Measurements from ENCODE around the gene SIPA1L2. TPM values are rescaled to one million over a fixed set of nuclear protein-coding genes. Genes with fewer than 3 reads are reported as not detected.

SIPA1L2 gene
- total RNA-seq, 4 donors from 2014 or later: 2.4 to 25.1 (median 7.0) TPM

DNA sequence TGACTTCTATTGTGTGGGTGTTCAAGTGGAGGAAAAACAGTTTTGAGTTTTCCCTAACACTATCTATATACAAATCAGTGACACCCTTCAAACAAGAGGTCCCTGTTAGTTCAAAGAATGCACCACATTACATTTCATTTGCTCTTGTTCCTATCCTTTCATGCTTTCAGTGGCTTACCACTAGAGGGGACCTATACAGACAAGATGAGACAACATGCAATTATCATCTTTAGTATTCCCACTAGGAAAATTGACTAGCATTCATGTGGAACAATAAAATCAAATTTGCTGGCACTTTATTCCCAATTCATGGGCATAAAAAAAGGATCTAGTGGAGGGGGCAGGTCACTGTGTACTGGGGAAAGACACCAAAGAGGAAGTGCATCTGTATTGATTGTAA, 13.3 kb upstream of the SIPA1L2 start:
- intact Hi-C loops (cut with DNase I; ENCODE audit: low total_unique reads): no loop called here
- no peaks in the 10 kb centered on the region for H3K36me3 ChIP-seq
- TF ChIP-seq, protein P1, sequence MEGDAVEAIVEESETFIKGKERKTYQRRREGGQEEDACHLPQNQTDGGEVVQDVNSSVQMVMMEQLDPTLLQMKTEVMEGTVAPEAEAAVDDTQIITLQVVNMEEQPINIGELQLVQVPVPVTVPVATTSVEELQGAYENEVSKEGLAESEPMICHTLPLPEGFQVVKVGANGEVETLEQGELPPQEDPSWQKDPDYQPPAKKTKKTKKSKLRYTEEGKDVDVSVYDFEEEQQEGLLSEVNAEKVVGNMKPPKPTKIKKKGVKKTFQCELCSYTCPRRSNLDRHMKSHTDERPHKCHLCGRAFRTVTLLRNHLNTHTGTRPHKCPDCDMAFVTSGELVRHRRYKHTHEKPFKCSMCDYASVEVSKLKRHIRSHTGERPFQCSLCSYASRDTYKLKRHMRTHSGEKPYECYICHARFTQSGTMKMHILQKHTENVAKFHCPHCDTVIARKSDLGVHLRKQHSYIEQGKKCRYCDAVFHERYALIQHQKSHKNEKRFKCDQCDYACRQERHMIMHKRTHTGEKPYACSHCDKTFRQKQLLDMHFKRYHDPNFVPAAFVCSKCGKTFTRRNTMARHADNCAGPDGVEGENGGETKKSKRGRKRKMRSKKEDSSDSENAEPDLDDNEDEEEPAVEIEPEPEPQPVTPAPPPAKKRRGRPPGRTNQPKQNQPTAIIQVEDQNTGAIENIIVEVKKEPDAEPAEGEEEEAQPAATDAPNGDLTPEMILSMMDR (IDR thresholded peaks at IDR 0.05): no peak
- no peak for TF ChIP-seq POLR2A (IDR thresholded peaks at IDR 0.05)
- H3K27ac ChIP-seq: no peak overlapping the region
- H3K4me1 ChIP-seq: no peaks in the 10 kb centered on the region
- no peak for DNase-seq
- H3K27me3 ChIP-seq: no peaks in the 10 kb centered on the region
- no peak overlapping the region for H3K4me3 ChIP-seq
- no peaks in the 10 kb centered on the region for H3K9me3 ChIP-seq

DNA sequence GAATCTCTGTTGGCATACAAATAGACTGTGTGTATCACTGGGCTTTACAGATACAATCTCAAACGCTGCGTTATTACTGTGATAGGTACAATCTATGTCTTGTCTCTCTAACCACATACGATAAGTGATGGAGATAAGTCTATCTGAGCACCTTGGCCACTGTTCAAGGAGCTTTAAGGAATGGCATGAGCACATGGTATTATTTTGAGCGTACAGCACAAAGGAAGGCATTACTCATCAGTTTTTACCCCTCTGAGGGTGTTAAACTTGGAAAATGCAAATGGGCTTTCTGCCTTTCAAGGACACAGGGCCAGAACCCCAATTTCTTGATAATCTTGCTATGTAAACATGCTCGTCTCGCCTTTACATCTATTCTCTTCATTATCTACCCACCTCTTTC, 11.6 kb upstream of the SIPA1L2 start:
- no peak overlapping the region for H3K27ac ChIP-seq
- no peaks in the 10 kb centered on the region for H3K27me3 ChIP-seq
- no peaks in the 10 kb centered on the region for H3K9me3 ChIP-seq
- no peak for DNase-seq
- H3K36me3 ChIP-seq: no peaks in the 10 kb centered on the region
- no peak for TF ChIP-seq POLR2A (IDR thresholded peaks at IDR 0.05)
- TF ChIP-seq, protein P1 (IDR thresholded peaks at IDR 0.05): no peak
- intact Hi-C loops (cut with DNase I; ENCODE audit: low total_unique reads): no loop called here
- H3K4me1 ChIP-seq: no peaks in the 10 kb centered on the region
- no peak overlapping the region for H3K4me3 ChIP-seq

DNA sequence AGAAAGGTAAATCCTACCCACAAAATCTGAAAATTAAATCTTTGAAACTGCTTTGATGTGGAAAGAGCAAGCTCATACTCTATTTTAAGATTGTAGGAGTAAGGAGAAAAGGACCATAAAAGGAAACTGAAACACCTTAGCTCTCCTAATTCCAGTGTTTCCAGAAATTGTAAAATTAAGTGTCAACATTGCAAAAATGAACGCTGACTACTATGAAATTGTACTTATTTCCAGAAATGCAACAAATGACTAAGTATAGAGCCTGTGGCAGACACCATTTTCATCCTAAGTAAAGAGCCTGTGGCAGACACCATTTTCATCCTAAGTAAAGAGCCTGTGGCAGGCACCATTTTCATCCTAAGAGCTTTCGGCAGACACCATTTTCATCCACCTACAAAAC, 6.9 kb upstream of the SIPA1L2 start:
- H3K27me3 ChIP-seq: no peaks in the 10 kb centered on the region
- no peak overlapping the region for H3K27ac ChIP-seq
- no peak for DNase-seq
- H3K9me3 ChIP-seq: no peaks in the 10 kb centered on the region
- TF ChIP-seq, protein P1 (IDR thresholded peaks at IDR 0.05): no peak
- TF ChIP-seq POLR2A (IDR thresholded peaks at IDR 0.05): no peak
- intact Hi-C loops (cut with DNase I; ENCODE audit: low total_unique reads): loop anchor here (10.0 kb wide), 1 partner anchor 318 kb away; the partner anchor contains the start of gene NTPCR
- no peak overlapping the region for H3K4me3 ChIP-seq
- no peaks in the 10 kb centered on the region for H3K4me1 ChIP-seq
- no peaks in the 10 kb centered on the region for H3K36me3 ChIP-seq

DNA sequence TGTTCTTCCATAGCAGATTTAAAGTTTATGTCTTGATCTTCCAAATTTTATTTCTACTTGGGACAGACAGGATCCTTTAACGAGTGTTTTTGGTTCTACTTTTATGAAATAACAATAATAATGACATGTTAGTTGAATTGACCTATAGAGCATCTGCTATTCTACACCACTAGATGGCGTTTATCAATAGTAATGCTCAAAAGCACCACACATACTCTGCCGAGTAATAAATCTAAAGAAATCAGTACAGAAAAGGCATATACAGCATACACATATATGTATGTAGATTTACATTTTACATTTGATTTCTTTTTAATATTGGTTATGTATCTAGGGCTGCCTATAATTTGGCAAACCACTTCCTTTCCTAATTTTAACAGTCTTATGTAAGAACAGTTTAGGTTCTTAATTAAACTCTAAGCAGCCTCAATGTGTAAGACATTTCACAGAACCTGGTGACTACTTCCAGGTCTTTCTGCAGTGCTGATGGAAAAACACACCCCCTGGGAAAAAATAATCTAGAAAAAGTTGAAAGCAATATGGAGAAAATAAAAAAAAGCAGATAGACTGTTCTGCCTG, 5.9 kb upstream of the SIPA1L2 start:
- no peak overlapping the region for H3K4me3 ChIP-seq
- no peaks in the 10 kb centered on the region for H3K9me3 ChIP-seq
- intact Hi-C loops (cut with DNase I; ENCODE audit: low total_unique reads): loop anchor here (10.0 kb wide), 1 partner anchor 319 kb away; the partner anchor contains the start of gene NTPCR
- H3K27ac ChIP-seq: no peak overlapping the region
- TF ChIP-seq, protein P1 (IDR thresholded peaks at IDR 0.05): peak; percentile 68 to 83 (median 73)
- no peak for TF ChIP-seq POLR2A (IDR thresholded peaks at IDR 0.05)
- no peaks in the 10 kb centered on the region for H3K4me1 ChIP-seq
- no peaks in the 10 kb centered on the region for H3K27me3 ChIP-seq
- no peaks in the 10 kb centered on the region for H3K36me3 ChIP-seq
- no peak for DNase-seq

DNA sequence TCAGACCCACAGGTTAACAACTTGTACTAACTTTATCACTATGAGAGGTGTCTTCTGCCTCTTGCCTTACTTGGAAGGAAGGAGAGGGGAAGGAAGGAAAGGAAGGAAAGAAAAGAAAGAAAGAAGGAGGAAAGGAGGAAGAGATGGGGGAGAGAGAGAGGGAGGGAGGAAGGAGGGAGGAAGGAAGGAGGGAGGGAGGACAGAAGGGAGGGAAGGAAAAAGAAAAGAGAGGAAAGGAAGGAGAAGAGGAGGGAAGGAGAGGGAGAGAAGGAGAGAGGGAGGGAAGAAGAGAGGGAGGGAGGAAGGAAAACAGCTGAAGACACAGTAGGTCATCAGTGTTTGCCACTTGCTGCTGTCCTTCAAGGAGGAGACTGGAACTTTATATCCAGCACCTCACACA, 5.3 kb upstream of the SIPA1L2 start:
- TF ChIP-seq, protein P1 (IDR thresholded peaks at IDR 0.05): no peak
- no peak for TF ChIP-seq POLR2A (IDR thresholded peaks at IDR 0.05)
- H3K4me3 ChIP-seq: no peak overlapping the region
- H3K9me3 ChIP-seq: no peaks in the 10 kb centered on the region
- no peak overlapping the region for H3K27ac ChIP-seq
- no peaks in the 10 kb centered on the region for H3K36me3 ChIP-seq
- DNase-seq: no peak
- H3K27me3 ChIP-seq: no peaks in the 10 kb centered on the region
- intact Hi-C loops (cut with DNase I; ENCODE audit: low total_unique reads): loop anchor here (10.0 kb wide), 1 partner anchor 320 kb away; the partner anchor contains the start of gene NTPCR
- H3K4me1 ChIP-seq: no peaks in the 10 kb centered on the region

Data from uterus (tissue), 4 donors.